ENCODE data around the gene MRGPRD.

- TF ChIP-seq POLR2A (IDR thresholded peaks at IDR 0.05; ENCODE audit: borderline replicate concordance, extremely low read depth, insufficient read depth, insufficient read length), result no peak
- peak; percentile 17 to 52 (median 52); a peak in 5 of 6 replicates for TF ChIP-seq CTCF (IDR thresholded peaks at IDR 0.05 in 2 of 3, conservative IDR thresholded peaks at IDR 0.05 in 1 of 3; ENCODE audit: borderline replicate concordance in 1 of 3, insufficient read depth in 1 of 3, low read depth in 2 of 3, low read length in 2 of 3)
- no peak for TF ChIP-seq REST (IDR thresholded peaks at IDR 0.05; ENCODE audit: low read depth)
- no peak for TF ChIP-seq EZH2phosphoT487 (IDR thresholded peaks at IDR 0.05; ENCODE audit: borderline replicate concordance)
- no peak for TF ChIP-seq SIN3A (IDR thresholded peaks at IDR 0.05; ENCODE audit: low read depth)
- TF ChIP-seq YY1 (IDR thresholded peaks at IDR 0.05; ENCODE audit: extremely low read depth, insufficient replicate concordance, low read depth, low read length), result no peak
- no peak for TF ChIP-seq POLR2AphosphoS5 (IDR thresholded peaks at IDR 0.05; ENCODE audit: low read depth, low read length)
- no peak for TF ChIP-seq ELF1 (IDR thresholded peaks at IDR 0.05; ENCODE audit: borderline replicate concordance, low read depth)
- TF ChIP-seq EGR1 (IDR thresholded peaks at IDR 0.05; ENCODE audit: low read depth), result no peak
Measured at GRCh38 chr11:68950270-68950669, 30.5 kb downstream of the MRGPRD start.

Data from HCT116 (cell line).